WERI-Rb-1 (cell line): Measurements from ENCODE around the gene MGARP.

Experiments used
- DNase-seq: peaks from one replicate; pipeline ENCODE4 v3.0.0-alpha.2; 2020
- H3K27ac ChIP-seq: fragments of 250-450 bp; sonication (Bioruptor Pico); 2 replicates; pipeline ENCODE4 v1.5.1; 2020; ENCODE audit warnings: mild to moderate bottlenecking, moderate library complexity
- H3K27me3 ChIP-seq: fragments of 250-450 bp; sonication (Bioruptor Pico); 2 replicates; pipeline ENCODE4 v1.5.1; 2021; ENCODE audit warnings: mild to moderate bottlenecking, low read depth, moderate library complexity; ENCODE audit not compliant: insufficient read depth, severe bottlenecking
- H3K36me3 ChIP-seq: fragments of 250-450 bp; sonication (Bioruptor Pico); 2 replicates; pipeline ENCODE4 v1.5.1; 2020; ENCODE audit warnings: mild to moderate bottlenecking, moderate library complexity
- H3K4me3 ChIP-seq: 2 replicates; pipeline ENCODE4 v1.5.1; 2011; ENCODE audit warnings: low read depth, mild to moderate bottlenecking, control low read depth, low read length
- H3K9me3 ChIP-seq: fragments of 250-450 bp; sonication (Bioruptor Pico); 2 replicates; pipeline ENCODE4 v1.5.1; 2021; ENCODE audit warnings: mild to moderate bottlenecking, moderate library complexity; ENCODE audit not compliant: severe bottlenecking
- TF ChIP-seq, protein P1 (sequence below): IDR thresholded peaks from 2 replicates; pipeline ENCODE4 v1.5.1; 2011; ENCODE audit warnings: low read depth, mild to moderate bottlenecking, control low read depth, inconsistent platforms, low read length

Gene MGARP

DNA sequence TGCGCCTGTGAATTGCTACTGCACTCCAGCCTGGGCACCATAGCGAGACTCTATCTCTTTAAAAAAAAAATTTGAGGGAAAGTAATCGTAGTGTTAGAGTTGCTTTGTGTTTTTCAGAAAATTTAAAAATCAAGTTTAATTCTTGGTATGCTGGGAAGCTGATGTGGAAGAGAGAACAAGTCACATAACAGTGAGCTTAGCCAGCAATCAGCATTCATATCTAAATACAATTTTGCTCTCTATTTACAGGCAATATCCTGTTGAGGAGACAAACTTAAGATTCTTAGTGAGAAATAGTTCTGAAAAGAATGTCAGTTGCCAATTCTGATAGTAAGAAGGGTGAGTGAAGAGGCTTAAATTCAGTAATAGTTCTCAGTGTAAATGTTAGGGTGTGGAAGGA is 31.9 kb upstream of the MGARP start:
- Histone ChIP-seq H3K9me3 (no peaks in the 10 kb centered on the region), H3K4me3 (no peak overlapping the region), H3K27ac (no peak overlapping the region), H3K27me3 (no peaks in the 10 kb centered on the region), H3K36me3 (peaks cover 20% of the 10 kb centered on the region)
- no peak for DNase-seq
- TF ChIP-seq, protein P1, sequence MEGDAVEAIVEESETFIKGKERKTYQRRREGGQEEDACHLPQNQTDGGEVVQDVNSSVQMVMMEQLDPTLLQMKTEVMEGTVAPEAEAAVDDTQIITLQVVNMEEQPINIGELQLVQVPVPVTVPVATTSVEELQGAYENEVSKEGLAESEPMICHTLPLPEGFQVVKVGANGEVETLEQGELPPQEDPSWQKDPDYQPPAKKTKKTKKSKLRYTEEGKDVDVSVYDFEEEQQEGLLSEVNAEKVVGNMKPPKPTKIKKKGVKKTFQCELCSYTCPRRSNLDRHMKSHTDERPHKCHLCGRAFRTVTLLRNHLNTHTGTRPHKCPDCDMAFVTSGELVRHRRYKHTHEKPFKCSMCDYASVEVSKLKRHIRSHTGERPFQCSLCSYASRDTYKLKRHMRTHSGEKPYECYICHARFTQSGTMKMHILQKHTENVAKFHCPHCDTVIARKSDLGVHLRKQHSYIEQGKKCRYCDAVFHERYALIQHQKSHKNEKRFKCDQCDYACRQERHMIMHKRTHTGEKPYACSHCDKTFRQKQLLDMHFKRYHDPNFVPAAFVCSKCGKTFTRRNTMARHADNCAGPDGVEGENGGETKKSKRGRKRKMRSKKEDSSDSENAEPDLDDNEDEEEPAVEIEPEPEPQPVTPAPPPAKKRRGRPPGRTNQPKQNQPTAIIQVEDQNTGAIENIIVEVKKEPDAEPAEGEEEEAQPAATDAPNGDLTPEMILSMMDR = no peak

DNA sequence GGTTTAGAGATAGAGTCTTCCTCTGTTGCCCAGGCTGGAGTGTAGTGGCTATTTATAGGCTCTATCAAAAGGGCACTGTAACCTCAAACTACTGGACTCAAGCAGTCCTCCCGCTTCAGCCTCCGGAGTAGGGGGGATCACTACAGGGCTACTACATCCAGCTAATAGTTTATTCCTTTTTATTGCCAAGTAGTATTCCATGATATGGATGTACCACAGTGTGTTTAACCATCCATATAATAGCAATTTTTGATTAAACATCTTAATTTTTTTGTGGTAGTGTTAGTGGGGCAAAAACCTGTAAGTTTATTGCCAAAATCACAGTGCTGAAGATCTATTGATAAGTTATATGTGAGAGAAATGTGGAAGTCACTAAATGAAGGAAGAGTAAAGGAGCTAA is 24.9 kb upstream of the MGARP start:
- peaks cover 61% of the 10 kb centered on the region for H3K36me3 ChIP-seq
- no peak overlapping the region for H3K27ac ChIP-seq
- H3K27me3 ChIP-seq = no peaks in the 10 kb centered on the region
- no peak overlapping the region for H3K4me3 ChIP-seq
- TF ChIP-seq, protein P1 = no peak
- H3K9me3 ChIP-seq = peaks cover 3% of the 10 kb centered on the region
- no peak for DNase-seq

DNA sequence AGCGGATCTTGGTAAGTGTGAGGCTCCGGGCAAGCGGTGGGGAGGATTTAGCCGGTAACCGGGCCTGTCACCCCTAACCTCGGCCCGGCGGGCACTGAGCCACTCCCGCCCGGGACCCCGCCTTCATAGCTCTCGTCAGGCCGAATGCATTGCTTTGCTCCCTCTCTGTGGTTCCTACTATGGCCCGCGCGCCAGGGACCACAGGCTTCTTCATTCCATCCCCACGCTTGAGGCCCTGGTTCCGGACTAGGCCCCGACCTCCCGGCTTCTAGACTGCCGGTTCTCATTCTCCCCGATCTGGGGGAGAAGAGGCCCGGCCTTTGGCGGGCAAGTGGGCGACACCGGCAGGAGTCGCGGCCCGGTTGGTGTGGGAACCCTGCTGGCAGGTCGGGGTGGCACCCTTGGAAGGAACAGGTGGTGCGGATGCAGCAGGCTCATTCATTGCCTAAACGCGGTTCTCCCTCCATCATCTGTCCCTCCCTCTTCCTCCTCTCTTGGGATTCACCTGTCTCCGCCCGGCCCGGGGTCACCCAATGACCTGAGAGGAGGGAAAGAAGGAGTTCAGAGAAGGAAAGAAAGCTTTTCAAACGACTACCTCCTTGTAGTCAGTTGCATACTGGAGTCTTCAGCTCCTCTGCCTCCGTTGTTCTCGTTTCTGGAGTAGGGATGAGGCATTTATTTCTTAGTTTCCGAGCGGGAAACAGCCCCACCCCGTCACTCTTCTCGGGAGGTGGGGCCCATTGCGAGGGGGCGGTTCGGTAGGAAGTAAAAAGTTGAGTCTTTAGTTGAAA is 22.0 kb upstream of the MGARP start, which contains the start of gene NDUFC1:
Gene NDUFC1, minus strand, starts transcription at position 657 of the 791 bp plus-strand sequence. CDS start 6,679 bp downstream, outside the sequence.
- TF ChIP-seq, protein P1 = peak; percentile 40
- Histone ChIP-seq H3K9me3 (peaks cover 3% of the 10 kb centered on the region), H3K36me3 (peaks cover 45% of the 10 kb centered on the region), H3K27ac (peak within 1 kb of the TSS; percentile 94), H3K4me3 (peak within 1 kb of the TSS; percentile 96), H3K27me3 (no peaks in the 10 kb centered on the region)
- DNase-seq = peak; percentile 73

DNA sequence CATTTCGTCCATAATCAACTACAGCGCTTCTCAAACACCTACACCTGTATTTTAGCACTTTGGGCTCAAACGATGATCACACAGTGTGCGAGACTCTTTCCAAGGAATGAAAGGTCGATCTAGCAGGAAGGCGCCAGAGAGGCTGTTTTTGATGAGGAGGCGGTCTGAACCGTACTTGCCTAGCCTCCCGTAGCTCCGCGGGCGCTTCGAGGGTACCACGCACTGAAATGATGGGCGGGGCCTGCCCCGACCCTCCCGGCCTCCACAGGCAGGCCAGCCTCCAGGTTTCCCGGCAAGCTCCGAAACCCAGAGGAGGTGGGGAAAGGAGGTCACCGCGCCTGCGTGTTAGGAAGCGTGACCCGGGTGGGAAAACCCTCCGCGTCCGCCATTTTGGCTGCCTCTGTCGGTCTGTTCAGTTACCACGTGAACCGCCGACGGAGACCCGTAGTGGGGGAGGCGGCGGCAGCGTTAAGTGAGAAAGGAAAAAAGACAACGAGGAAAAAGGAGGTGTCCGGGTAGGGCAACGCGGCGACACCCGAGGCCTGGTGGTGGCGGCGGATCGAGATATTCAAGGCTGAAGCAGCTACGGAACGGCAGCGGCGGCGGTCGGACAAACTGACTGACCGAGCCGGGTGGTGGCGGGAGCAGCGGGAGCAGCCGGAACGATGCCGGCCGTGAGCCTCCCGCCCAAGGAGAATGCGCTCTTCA is 21.2 kb upstream of the MGARP start, which contains the start of gene NAA15:
Gene NAA15, plus strand, starts transcription at position 393 of the 708 bp plus-strand sequence. Its CDS starts 273 bp downstream, at position 666.
- Histone ChIP-seq H3K27ac (peak within 1 kb of the TSS; percentile 94), H3K4me3 (peak within 1 kb of the TSS; percentile 96), H3K36me3 (peaks cover 40% of the 10 kb centered on the region), H3K9me3 (peaks cover 3% of the 10 kb centered on the region), H3K27me3 (no peaks in the 10 kb centered on the region)
- peak; percentile 100 for DNase-seq
- TF ChIP-seq, protein P1 = no peak

DNA sequence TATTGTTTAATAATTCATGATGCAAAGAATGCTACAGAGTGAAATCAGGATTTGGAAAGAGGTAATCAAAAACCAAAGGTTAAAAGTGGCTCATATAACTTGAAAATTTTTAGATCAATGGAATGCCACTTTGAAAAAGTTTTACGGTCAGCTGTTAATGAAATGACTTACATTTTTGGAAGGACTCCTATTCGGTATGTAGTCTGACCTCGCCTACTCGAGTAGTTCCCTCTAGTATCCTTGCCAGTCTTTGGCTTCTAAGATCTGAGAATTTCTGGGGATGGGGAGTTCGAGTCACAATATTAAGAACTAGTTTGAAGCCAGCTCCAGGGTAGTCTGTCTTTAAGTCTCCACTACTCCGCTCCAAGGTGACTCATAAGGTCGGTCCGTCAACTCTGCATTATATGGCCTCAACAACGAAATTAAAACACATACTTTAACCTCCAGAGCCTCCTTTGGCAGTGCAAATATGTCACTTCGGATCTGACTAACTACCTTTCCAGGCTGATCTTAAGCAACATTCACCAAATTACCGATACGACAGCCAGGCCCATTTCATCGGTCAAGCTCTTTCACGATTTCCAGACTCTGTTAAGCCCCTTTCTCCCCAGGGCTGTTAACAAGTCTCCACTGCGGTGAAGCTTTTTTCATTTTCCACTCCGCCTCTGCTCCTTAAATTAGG is 20.5 kb upstream of the MGARP start:
- Histone ChIP-seq H3K27me3 (no peaks in the 10 kb centered on the region), H3K36me3 (peaks cover 33% of the 10 kb centered on the region), H3K4me3 (peak overlapping the region; percentile 96), H3K9me3 (peaks cover 3% of the 10 kb centered on the region), H3K27ac (peak overlapping the region; percentile 94)
- DNase-seq = no peak
- TF ChIP-seq, protein P1 = no peak
